ENCODE results near the gene EIF4G2.

GRCh38 chr11:10846660-10847059 lies 37.9 kb upstream of the EIF4G2 start:
- TF ChIP-seq EZH2 (IDR thresholded peaks at IDR 0.05; ENCODE audit: borderline replicate concordance, low read depth, low read length, severe bottlenecking) (no peak), CTCF (IDR thresholded peaks at IDR 0.05; ENCODE audit: borderline replicate concordance, extremely low read depth, low read length, poor library complexity, severe bottlenecking) (no peak)
